IMR-90 (cell line): ENCODE data around the gene ZNF282. TPM values are rescaled to one million over a fixed set of nuclear protein-coding genes. Genes with fewer than 3 reads are reported as not detected.
A peak's percentile ranks its signal among the peaks of the same experiment; 100 is the strongest.

Source experiments
- ATAC-seq: fragments of 200-7000 bp; cut with Tn5 transposase; 2 replicates; pipeline ENCODE4 v1.9.1; 2020; ENCODE audit warnings: low read depth, mild to moderate bottlenecking, moderate library complexity
- BruUV-seq: library from RNA; stranded (reverse); fragments of 400-500 nt; replicated peaks from 2 replicates; lab custom pipeline; 2021; lab: Mats Ljungman, UMichigan
- CTCF ChIA-PET: fragments of 300-600 bp; formaldehyde crosslinking; extraction: SDS; loops from one replicate; lab custom pipeline; 2021; ENCODE audit warnings: antibody characterized with exemption; lab: Yijun Ruan, JAX
- POLR2A ChIA-PET: fragments of 300-600 bp; sonication (Branson Sonifier 250); formaldehyde crosslinking; loops from one replicate; lab custom pipeline; 2022; ENCODE audit warnings: antibody characterized with exemption; ENCODE audit not compliant: unreplicated experiment; lab: Charles Lee
- DNase-seq: peaks from one replicate; pipeline ENCODE4 v3.0.0; 2013
- H2AFZ ChIP-seq: replicated peaks from 2 replicates; pipeline ENCODE3; 2013; ENCODE audit warnings: low read length, mild to moderate bottlenecking; ENCODE audit not compliant: poor library complexity
- H2AK5ac ChIP-seq: 2 replicates; pipeline ENCODE4 v1.6.1; 2013; ENCODE audit warnings: low read depth, low read length, inconsistent platforms
- H2AK9ac ChIP-seq: replicated peaks from 2 replicates; pipeline ENCODE3; 2013; ENCODE audit warnings: mild to moderate bottlenecking, low read depth, low read length, moderate library complexity; ENCODE audit not compliant: poor library complexity
- H2BK120ac ChIP-seq: 2 replicates; pipeline ENCODE4 v1.6.1; 2013; ENCODE audit warnings: low read depth, low read length, inconsistent platforms
- H2BK15ac ChIP-seq: 3 replicates; pipeline ENCODE4 v1.6.1; 2013; ENCODE audit warnings: low read depth, low read length, inconsistent platforms
- H2BK20ac ChIP-seq: 2 replicates; pipeline ENCODE4 v1.6.1; 2013; ENCODE audit warnings: low read depth, mild to moderate bottlenecking, inconsistent platforms, low read length, moderate library complexity
- H2BK5ac ChIP-seq: 2 replicates; pipeline ENCODE4 v1.6.1; 2013; ENCODE audit warnings: mild to moderate bottlenecking, low read depth, low read length, inconsistent platforms; ENCODE audit not compliant: poor library complexity, severe bottlenecking
- H3K14ac ChIP-seq: replicated peaks from 2 replicates; pipeline ENCODE4 v1.6.1; 2013; ENCODE audit warnings: low read depth, low read length, inconsistent platforms
- H3K18ac ChIP-seq: 2 replicates; pipeline ENCODE4 v1.6.1; 2013; ENCODE audit warnings: low read depth, low read length, control low read depth
- H3K23ac ChIP-seq: 2 replicates; pipeline ENCODE4 v1.6.1; 2013; ENCODE audit warnings: low read depth, low read length, inconsistent platforms
- H3K27ac ChIP-seq: 2 replicates; pipeline ENCODE4 v1.5.1; 2013; ENCODE audit warnings: mild to moderate bottlenecking, control low read depth, low read length; ENCODE audit not compliant: insufficient read depth
- H3K27me3 ChIP-seq: 2 replicates; pipeline ENCODE4 v1.6.1; 2013; ENCODE audit warnings: low read length; ENCODE audit not compliant: control insufficient read depth, insufficient read depth
- H3K36me3 ChIP-seq: 2 replicates; pipeline ENCODE4 v1.6.1; 2013; ENCODE audit warnings: low read length, mixed read lengths; ENCODE audit not compliant: control insufficient read depth, insufficient read depth
- H3K4ac ChIP-seq: 2 replicates; pipeline ENCODE4 v1.6.1; 2013; ENCODE audit warnings: low read depth, low read length, inconsistent platforms
- H3K4me1 ChIP-seq: 2 replicates; pipeline ENCODE4 v1.6.1; 2013; ENCODE audit warnings: low read length, mixed read lengths; ENCODE audit not compliant: control insufficient read depth, insufficient read depth
- H3K4me2 ChIP-seq: 2 replicates; pipeline ENCODE4 v1.6.1; 2013; ENCODE audit warnings: low read depth, mild to moderate bottlenecking, control low read depth, low read length, moderate library complexity
- H3K4me3 ChIP-seq: 2 replicates; pipeline ENCODE4 v1.5.1; 2013; ENCODE audit warnings: low read depth, mild to moderate bottlenecking, control low read depth, low read length, moderate library complexity; ENCODE audit not compliant: insufficient read depth
- H3K56ac ChIP-seq: 2 replicates; pipeline ENCODE4 v1.6.1; 2013; ENCODE audit warnings: low read length, inconsistent platforms; ENCODE audit not compliant: insufficient read depth; ENCODE audit errors: extremely low read depth
- H3K79me1 ChIP-seq, 2 experiments: 2 replicates each; pipeline ENCODE4 v1.6.1; 2013; ENCODE audit warnings: low read length in 2 of 2, inconsistent platforms in 1 of 2, low read depth in 1 of 2
- H3K9ac ChIP-seq: 2 replicates; pipeline ENCODE4 v1.6.1; 2013; ENCODE audit warnings: low read depth, low read length, control low read depth
- H3K9me1 ChIP-seq: 2 replicates; pipeline ENCODE4 v1.6.1; 2013; ENCODE audit warnings: low read length, inconsistent platforms; ENCODE audit not compliant: insufficient read depth
- H3K9me3 ChIP-seq: 2 replicates; pipeline ENCODE4 v1.6.1; 2013; ENCODE audit warnings: low read length; ENCODE audit not compliant: control insufficient read depth, insufficient read depth
- H4K20me1 ChIP-seq: 2 replicates; pipeline ENCODE4 v1.6.1; 2013; ENCODE audit warnings: low read length, inconsistent platforms; ENCODE audit not compliant: insufficient read depth
- H4K5ac ChIP-seq: 2 replicates; pipeline ENCODE4 v1.6.1; 2013; ENCODE audit warnings: mild to moderate bottlenecking, low read depth, low read length, control low read depth
- H4K8ac ChIP-seq, 2 experiments: 2 replicates each; pipeline ENCODE4 v1.6.1; 2013; ENCODE audit warnings: low read depth in 2 of 2, low read length in 2 of 2, control low read depth in 1 of 2, inconsistent platforms in 1 of 2
- H4K91ac ChIP-seq: 2 replicates; pipeline ENCODE4 v1.6.1; 2013; ENCODE audit warnings: low read depth, low read length, inconsistent platforms; ENCODE audit not compliant: insufficient read depth
- CHD1 ChIP-seq: IDR thresholded peaks from 2 replicates; pipeline ENCODE4 v1.6.1; 2012; ENCODE audit warnings: low read depth, low read length, improper control_type of control experiment
- ELK1 ChIP-seq: fragments of 150-350 bp; IDR thresholded peaks from 2 replicates; pipeline ENCODE4 v1.6.1; 2016; ENCODE audit warnings: low read depth, mild to moderate bottlenecking, low read length, moderate library complexity, borderline replicate concordance
- FOS ChIP-seq: fragments of 150-350 bp; IDR thresholded peaks from 2 replicates; pipeline ENCODE4 v1.6.1; 2016; ENCODE audit warnings: low read depth, low read length
- MAZ ChIP-seq: IDR thresholded peaks from 2 replicates; pipeline ENCODE4 v1.6.1; 2012; ENCODE audit warnings: low read depth, mild to moderate bottlenecking, low read length, improper control_type of control experiment, moderate library complexity, borderline replicate concordance
- MXI1 ChIP-seq: IDR thresholded peaks from 2 replicates; pipeline ENCODE4 v1.6.1; 2012; ENCODE audit warnings: low read depth, mild to moderate bottlenecking, low read length, moderate library complexity, borderline replicate concordance
- SMC3 ChIP-seq: fragments of 150-350 bp; IDR thresholded peaks from 2 replicates; pipeline ENCODE4 v1.6.1; 2016; ENCODE audit warnings: low read depth, mild to moderate bottlenecking, antibody characterized with exemption, low read length, moderate library complexity
- WGBS, 2 experiments: methylation state at CpG; one replicate each; pipeline versions ENCODE4 v1.1.5 to v1.1.7; 2013; ENCODE audit warnings: missing lambda C conversion rate in 2 of 2; ENCODE audit not compliant: insufficient read length in 1 of 2; ENCODE audit errors: extremely low coverage in 2 of 2; 5-methylcytosine and 5-hydroxymethylcytosine counted together
- dilution Hi-C: fragments of 300-500 bp; cut with HindIII; formaldehyde crosslinking; loops from one replicate; pipeline ENCODE4 v1.14.3; 2018; ENCODE audit warnings: low sequenced_read_pairs; ENCODE audit not compliant: unreplicated experiment
- in situ Hi-C: fragments of 300-500 bp; cut with MboI; formaldehyde crosslinking; loops from 3 replicates; pipeline ENCODE4 v1.14.3; 2019; ENCODE audit warnings: low sequenced_read_pairs, inconsistent platforms, mixed read lengths
- intact Hi-C: fragments of 100-400 bp; cut with micrococcal nuclease; formaldehyde crosslinking; loops from 2 replicates; pipeline ENCODE4 v1.10.0; 2022
- polyA plus RNA-seq, 3 experiments: library from polyadenylated mRNA; depleted of rRNA; stranded (reverse); fragments of >200 nt; gene quantifications; 2 replicates each; pipeline ENCODE4 v1.2.3, GENCODE V29; 2012; ENCODE audit warnings: low replicate concordance in 1 of 3
- total RNA-seq: library from RNA; depleted of rRNA; stranded (reverse); fragments of >200 nt; gene quantifications from 2 replicates; pipeline ENCODE4 v1.2.3, GENCODE V29; 2012

Gene ZNF282
- total and polyA plus RNA-seq, 2 of the 4 experiments (the other 2 are of a cell fraction), result 7.2 to 11.9 TPM

GRCh38 chr7:149188213-149188612, 7.1 kb upstream of the ZNF282 start:
- TF ChIP-seq ELK1 (no peak), FOS (no peak), MAZ (no peak), CHD1 (no peak), SMC3 (no peak), MXI1 (no peak)
- Histone ChIP-seq H3K4me1 (peaks cover 1% of the 10 kb centered on the region; the same call in 1 of the 2 replicates), H2AFZ (no peak overlapping the region), H2AK5ac (no peak overlapping the region), H2BK20ac (no peak overlapping the region), H4K8ac (no peak overlapping the region), H3K4me2 (no peak overlapping the region), H4K20me1 (no peaks in the 10 kb centered on the region), H3K36me3 (no peaks in the 10 kb centered on the region), H3K9me1 (no peaks in the 10 kb centered on the region; the same call in 1 of the 2 replicates), H2BK120ac (no peak overlapping the region), H3K4ac (no peak overlapping the region), H2BK15ac (no peak overlapping the region), H3K9me3 (no peaks in the 10 kb centered on the region), H3K23ac (no peak overlapping the region), H2BK5ac (no peak overlapping the region), H3K9ac (no peak overlapping the region), H3K4me3 (no peak overlapping the region), H4K91ac (no peak overlapping the region), H4K5ac (no peak overlapping the region), H3K56ac (no peak overlapping the region), H3K79me1 (no peaks in the 10 kb centered on the region), H3K18ac (no peak overlapping the region), H3K27ac (no peak overlapping the region), H3K14ac (no peak overlapping the region), H2AK9ac (no peak overlapping the region), H3K27me3 (no peaks in the 10 kb centered on the region)
- ChIA-PET POLR2A (interaction anchor here (0.6 kb wide), 1 partner anchor 207 kb away, joined by 3 read pairs; no protein-coding TSS in a partner anchor), CTCF (no interaction called here)
- intact Hi-C loops (no loop called here), in situ Hi-C loops (no loop called here), dilution Hi-C loops (no loop called here)
- TSS peak; percentile 14 for BruUV-seq
- 40% methylated on average over 2 of the region's 2 CpGs; no CpG with 5 or more reads in 1 of the 2 experiments for WGBS, 2 experiments
- DNase-seq (no peak), ATAC-seq (peak; percentile 32; the same call in 1 of the 2 replicates)
